AG04449 (cell line): ENCODE measurements around the gene RNF141.

ENCODE experiments used
- CTCF ChIA-PET: fragments of 350-600 bp; formaldehyde crosslinking; extraction: SDS; loops from one replicate; lab custom pipeline; 2021; ENCODE audit warnings: antibody characterized with exemption; lab: Yijun Ruan, JAX
- POLR2A ChIA-PET: fragments of 400-600, 350-600 bp; formaldehyde crosslinking; extraction: SDS; loops from one replicate; lab custom pipeline; 2020; ENCODE audit warnings: antibody characterized with exemption, inconsistent platforms; lab: Yijun Ruan, JAX
- DNase-seq: peaks from one replicate; pipeline ENCODE4 v3.0.0-alpha.2; 2010; ENCODE audit warnings: low read depth, low spot score
- H3K4me3 ChIP-seq: 2 replicates; pipeline ENCODE4 v1.5.1; 2011; ENCODE audit warnings: low read depth, mild to moderate bottlenecking, control low read depth, low read length
- TF ChIP-seq, protein P1 (sequence below): IDR thresholded peaks from one replicate; pipeline ENCODE4 v1.5.1; 2011; ENCODE audit warnings: mild to moderate bottlenecking, moderate library complexity, low read length, control low read depth, inconsistent platforms; ENCODE audit not compliant: insufficient read depth; ENCODE audit errors: missing control alignments

RNF141 gene

DNA sequence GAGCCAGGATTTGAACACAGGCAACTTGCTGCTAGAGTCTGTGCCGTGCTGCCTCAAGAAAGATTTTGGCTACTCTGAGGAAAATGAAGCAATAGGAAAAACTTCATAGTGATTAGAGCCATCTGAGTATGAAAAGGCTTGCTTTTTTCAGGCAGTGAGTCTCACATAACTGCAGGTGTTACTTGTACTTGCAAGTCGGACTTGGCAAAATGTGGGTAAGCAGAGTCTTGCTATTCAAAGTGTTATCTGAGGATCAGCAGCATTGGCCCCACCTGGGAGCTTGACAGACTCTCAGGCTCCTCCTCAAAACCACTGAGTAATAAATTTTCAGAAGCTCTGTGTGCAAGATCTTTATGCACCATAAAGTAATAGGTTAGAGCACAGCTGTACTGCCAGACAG, 18.1 kb downstream of the RNF141 start:
- TF ChIP-seq, protein P1, sequence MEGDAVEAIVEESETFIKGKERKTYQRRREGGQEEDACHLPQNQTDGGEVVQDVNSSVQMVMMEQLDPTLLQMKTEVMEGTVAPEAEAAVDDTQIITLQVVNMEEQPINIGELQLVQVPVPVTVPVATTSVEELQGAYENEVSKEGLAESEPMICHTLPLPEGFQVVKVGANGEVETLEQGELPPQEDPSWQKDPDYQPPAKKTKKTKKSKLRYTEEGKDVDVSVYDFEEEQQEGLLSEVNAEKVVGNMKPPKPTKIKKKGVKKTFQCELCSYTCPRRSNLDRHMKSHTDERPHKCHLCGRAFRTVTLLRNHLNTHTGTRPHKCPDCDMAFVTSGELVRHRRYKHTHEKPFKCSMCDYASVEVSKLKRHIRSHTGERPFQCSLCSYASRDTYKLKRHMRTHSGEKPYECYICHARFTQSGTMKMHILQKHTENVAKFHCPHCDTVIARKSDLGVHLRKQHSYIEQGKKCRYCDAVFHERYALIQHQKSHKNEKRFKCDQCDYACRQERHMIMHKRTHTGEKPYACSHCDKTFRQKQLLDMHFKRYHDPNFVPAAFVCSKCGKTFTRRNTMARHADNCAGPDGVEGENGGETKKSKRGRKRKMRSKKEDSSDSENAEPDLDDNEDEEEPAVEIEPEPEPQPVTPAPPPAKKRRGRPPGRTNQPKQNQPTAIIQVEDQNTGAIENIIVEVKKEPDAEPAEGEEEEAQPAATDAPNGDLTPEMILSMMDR: no peak
- H3K4me3 ChIP-seq: no peak overlapping the region
- POLR2A ChIA-PET: no interaction called here
- CTCF ChIA-PET: interaction anchor here (1.0 to 1.5 kb wide), 2 partner anchors 8 to 18 kb away, joined by 4 to 11 read pairs; partner anchors contain the start of gene RNF141
- DNase-seq: no peak

DNA sequence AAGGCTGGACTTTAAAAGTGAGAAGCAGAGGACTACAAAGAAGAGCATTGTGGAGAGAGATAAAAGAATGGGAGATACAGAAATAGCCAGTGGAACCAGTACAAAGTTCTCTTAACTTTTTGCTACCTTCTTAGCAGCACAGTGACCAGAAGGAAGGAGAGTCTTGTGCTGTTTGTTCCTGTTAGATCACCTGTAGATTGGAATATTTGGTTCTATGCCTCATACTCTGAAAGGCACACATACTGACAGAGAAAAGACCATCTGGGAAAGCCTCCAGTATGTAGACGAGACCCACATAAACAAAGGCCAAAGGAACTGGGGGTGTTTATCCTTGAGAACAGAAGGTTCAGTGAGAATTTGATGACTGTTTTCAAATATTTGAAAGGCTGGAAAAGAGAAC, 18.7 kb downstream of the RNF141 start:
- TF ChIP-seq, protein P1: no peak
- CTCF ChIA-PET: interaction anchor here (1.3 kb wide), 1 partner anchor 19 kb away, joined by 6 read pairs; the partner anchor contains the start of gene RNF141
- POLR2A ChIA-PET: no interaction called here
- no peak overlapping the region for H3K4me3 ChIP-seq
- DNase-seq: no peak

DNA sequence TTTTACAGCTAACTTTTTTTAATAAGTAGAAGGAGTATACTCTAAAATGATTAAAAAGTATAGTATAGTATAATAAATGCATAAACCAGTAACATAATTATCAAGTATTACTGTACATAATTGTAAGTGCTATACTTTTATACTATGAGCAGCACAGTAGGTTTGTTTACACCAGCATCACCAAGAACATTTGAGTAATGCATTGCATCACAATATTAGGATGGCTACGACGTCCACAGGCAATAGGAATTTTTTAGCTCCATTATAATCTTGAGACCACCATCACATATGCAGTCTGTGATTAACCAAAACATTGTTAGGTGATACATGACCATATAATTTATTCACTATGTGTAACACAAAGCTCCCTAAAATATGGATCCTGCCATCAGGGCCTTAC, 20.4 kb downstream of the RNF141 start:
- POLR2A ChIA-PET: no interaction called here
- no peak overlapping the region for H3K4me3 ChIP-seq
- TF ChIP-seq, protein P1: no peak
- CTCF ChIA-PET: interaction anchor here (0.8 to 3.2 kb wide), 8 partner anchors 8 to 215 kb away, joined by 3 to 22 read pairs (median 4); partner anchors contain the start of gene RNF141
- no peak for DNase-seq

DNA sequence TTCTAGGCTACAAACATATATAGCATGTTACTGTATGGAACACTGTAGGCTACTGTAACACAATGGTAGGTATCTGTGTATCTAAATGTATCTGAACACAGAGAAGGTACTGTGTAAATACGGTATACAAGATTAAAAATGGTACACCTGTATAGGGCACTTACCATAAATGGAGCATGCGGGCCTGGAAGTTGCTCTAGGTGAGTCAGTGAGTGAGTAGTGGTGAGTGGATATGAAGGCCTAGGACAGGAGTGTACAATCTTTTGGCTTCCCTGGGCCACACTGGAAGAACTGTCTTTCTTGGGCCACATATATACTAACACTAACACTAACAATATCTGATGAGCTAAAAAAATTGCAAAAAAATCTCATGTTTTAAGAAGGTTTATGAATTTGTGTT, 21.4 kb downstream of the RNF141 start:
- H3K4me3 ChIP-seq: no peak overlapping the region
- TF ChIP-seq, protein P1: no peak
- CTCF ChIA-PET: interaction anchor here (0.8 to 3.2 kb wide), 4 partner anchors 22 to 218 kb away, joined by 3 to 22 read pairs (median 6); partner anchors contain the start of gene RNF141
- POLR2A ChIA-PET: no interaction called here
- no peak for DNase-seq

DNA sequence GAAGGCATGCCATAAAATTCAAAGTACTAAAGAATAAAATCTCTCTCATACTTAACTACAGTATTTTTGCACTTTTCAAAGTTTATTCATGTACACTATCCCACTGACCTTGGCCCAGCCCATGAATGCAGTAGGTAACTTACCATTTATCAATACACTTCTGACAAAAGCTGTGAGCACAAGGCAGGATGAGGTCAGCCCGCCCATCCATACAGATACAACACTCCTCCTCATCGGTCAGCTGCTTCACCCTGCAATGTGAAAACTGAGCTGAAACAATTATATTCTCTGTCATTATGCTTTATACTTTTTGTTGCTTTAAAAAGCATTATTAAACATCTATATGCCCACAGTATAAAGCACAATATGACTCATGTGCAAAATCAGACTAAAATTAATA, 22.1 kb downstream of the RNF141 start:
- POLR2A ChIA-PET: no interaction called here
- TF ChIP-seq, protein P1: no peak
- H3K4me3 ChIP-seq: no peak overlapping the region
- no peak for DNase-seq
- CTCF ChIA-PET: interaction anchor here (1.8 to 3.2 kb wide), 2 partner anchors 22 to 219 kb away, joined by 5 to 22 read pairs; partner anchors contain the start of gene RNF141

DNA sequence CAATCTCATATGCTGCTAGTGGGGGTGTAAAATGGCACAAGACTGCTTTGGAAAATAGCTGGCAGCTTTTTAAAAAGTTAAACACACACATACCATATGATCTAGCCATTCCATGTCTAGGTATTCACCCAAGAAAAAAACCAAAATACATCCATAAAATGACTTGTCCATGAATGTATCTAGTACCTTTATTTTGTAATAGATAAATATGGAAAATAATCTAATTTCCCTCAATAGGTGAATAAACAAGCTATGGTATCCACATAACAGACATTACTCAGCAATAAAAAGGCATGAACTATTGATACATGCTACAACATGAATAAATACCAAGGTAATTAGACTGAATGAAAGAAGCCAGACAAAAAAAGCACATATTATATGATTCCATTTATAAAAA, 22.9 kb downstream of the RNF141 start:
- CTCF ChIA-PET: interaction anchor here (1.0 to 3.2 kb wide), 5 partner anchors 23 to 220 kb away, joined by 3 to 23 read pairs (median 5); partner anchors contain the start of gene RNF141
- no peak for DNase-seq
- H3K4me3 ChIP-seq: no peak overlapping the region
- TF ChIP-seq, protein P1: no peak
- POLR2A ChIA-PET: no interaction called here
